Measurements from ENCODE around the gene ABCC4. TPM values are rescaled to one million over a fixed set of nuclear protein-coding genes. Genes with fewer than 3 reads are reported as not detected.
"Not testable (repeated sequence)": the region's sequence is repeated elsewhere in the genome, so short reads cannot be mapped to it uniquely, and the experiment has no call there.

The ABCC4 gene
- total RNA-seq, 1 experiment from 2014 or later = 25.7 TPM

DNA sequence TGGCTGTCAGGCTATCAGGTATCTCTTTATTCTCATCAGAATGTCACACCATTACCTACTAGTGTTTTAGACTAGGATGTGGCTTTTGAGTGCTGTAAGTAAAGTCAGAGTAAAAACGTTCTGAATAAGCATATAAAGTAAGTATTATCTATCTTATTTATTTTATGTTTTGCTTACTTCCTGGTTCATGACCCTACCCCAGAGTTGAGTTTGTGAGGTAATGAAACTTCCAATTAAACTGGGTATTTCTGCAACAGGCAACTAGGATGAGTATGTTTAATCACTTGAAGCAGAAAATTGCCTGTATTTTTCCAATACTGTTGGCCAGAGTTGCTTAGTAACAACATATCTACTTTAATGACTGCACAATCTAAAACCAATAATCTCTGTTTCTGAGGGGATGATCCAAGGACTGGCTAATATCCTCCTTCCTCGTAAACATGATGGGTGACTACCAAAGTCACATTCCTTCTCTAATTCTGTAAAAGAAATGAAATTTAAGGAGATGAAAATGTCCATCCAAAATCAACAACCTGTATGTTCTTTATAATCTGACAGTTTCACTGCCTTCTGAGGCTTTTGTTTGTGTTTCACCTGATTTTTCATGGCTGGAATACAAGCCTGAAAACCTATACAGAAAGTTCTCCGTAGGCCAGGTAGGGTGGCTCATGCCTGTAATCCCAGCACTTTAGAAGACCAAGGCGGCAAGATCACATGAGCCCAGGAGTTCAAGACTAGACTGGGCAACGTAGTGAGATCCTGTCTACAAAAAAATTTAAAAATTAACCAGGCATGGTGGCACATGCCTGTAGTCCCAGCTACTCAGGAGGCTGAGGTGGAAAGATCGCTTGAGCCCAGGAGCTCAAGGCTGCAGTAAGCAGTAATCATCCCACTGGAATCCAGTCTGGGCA lies 83.1 kb downstream of the ABCC4 start:
- H3K9me3 ChIP-seq (replicated peaks) = no peaks in the 10 kb centered on the region
- H3K36me3 ChIP-seq = no peaks in the 10 kb centered on the region
- H3K27me3 ChIP-seq = no peaks in the 10 kb centered on the region
- no peak for DNase-seq
- H3K4me3 ChIP-seq = no peak overlapping the region
- H3K27ac ChIP-seq = no peak overlapping the region
- no peaks in the 10 kb centered on the region for H3K4me1 ChIP-seq

DNA sequence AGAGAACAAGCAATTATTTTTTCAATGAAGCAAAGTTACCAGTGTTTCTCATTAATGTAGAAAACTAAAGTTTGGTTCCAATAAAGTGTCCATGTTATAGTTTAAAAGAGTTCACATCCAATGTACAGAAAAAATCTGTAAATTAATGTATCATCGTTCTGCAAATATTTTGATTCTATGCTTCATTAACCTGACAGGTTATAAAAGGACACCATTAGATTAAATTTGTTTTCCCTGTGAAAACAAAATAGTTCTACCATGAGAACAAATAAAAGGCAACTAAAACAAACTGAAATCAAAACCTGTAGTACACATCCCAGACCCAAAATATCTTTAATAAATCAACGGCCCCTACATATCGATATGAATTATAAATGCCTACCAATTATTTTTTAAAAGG lies 85.1 kb downstream of the ABCC4 start:
- Histone ChIP-seq H3K4me3 (no peak overlapping the region), H3K36me3 (0 out of 2 replicates have a peak, but pooled peaks cover 3% of the 10 kb centered on the region)
- no peak for DNase-seq

DNA sequence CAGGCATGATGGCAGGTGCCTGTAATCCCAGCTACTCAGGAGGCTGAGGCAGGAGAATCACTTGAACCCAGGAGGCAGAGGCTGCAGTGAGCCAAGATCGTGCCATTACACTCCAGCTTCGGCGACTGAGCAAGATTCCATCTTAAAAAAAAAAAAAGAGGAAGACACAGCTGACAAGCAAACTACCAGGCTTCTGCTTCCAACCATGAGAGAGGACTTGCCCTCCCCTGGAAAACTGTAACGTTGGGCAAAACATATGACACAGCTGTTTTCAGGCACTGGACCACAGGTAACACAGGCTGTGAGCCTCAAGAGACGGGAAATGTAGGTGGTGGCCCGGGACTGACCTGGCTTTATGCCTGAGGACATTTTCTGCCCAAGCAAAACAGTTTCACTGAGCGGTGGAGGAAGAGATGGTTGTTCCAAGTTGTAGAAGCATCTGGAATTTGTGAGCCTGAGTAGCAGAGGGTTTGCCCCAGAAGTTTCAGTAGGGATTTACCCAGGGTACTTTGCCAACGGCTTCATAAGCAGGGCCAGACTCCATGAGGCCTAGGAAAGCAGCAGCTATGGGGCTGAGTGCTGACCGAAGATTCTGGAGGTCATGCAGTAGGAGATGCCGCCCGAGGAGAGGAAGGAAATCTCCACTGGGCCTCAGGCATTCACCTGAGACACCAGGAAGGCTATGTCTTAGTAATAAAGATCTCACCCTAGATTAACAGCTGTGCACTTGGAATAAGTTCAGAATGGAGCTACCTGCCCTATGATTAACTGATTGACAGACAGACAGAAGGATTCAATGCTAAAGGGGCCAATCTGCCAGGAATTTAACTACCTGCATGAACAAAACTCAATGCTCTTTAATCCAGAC lies 88.0 kb downstream of the ABCC4 start:
- H3K4me1 ChIP-seq = no peaks in the 10 kb centered on the region
- peaks cover 3% of the 10 kb centered on the region; the same call in 1 of the 2 replicates for H3K36me3 ChIP-seq
- H3K9me3 ChIP-seq (replicated peaks) = no peaks in the 10 kb centered on the region
- H3K27me3 ChIP-seq = no peaks in the 10 kb centered on the region
- no peak for DNase-seq
- no peak overlapping the region for H3K27ac ChIP-seq
- H3K4me3 ChIP-seq = no peak overlapping the region

More for the DNA sequence above, 85.1 kb downstream of the ABCC4 start:
- Histone ChIP-seq H3K9me3 (replicated peaks) (no peaks in the 10 kb centered on the region), H3K4me1 (no peaks in the 10 kb centered on the region), H3K27ac (no peak overlapping the region), H3K27me3 (no peaks in the 10 kb centered on the region)

DNA sequence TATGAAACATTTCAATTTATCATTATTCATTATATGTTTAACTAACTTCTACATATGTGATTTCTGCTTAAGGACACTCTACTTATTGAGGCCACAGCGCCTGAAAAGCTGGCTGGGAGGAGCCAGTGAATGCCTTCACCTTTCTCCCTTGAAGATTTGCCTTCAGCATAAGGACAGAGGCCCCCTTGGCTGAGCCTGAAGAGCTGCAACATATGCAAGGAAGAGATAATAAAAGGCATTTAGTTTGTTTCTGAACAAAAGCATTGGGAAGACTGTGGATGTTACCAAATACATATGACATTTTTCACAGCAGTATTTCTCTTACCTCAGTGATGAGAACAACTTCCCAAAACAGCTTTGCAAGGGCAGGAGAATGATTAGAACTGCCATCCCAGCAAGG lies 92.1 kb downstream of the ABCC4 start:
- Histone ChIP-seq H3K9me3 (replicated peaks) (no peaks in the 10 kb centered on the region), H3K4me1 (no peaks in the 10 kb centered on the region), H3K27ac (no peak overlapping the region), H3K4me3 (no peak overlapping the region), H3K27me3 (no peaks in the 10 kb centered on the region), H3K36me3 (peaks cover 6% of the 10 kb centered on the region; the same call in 1 of the 2 replicates)
- no peak for DNase-seq

DNA sequence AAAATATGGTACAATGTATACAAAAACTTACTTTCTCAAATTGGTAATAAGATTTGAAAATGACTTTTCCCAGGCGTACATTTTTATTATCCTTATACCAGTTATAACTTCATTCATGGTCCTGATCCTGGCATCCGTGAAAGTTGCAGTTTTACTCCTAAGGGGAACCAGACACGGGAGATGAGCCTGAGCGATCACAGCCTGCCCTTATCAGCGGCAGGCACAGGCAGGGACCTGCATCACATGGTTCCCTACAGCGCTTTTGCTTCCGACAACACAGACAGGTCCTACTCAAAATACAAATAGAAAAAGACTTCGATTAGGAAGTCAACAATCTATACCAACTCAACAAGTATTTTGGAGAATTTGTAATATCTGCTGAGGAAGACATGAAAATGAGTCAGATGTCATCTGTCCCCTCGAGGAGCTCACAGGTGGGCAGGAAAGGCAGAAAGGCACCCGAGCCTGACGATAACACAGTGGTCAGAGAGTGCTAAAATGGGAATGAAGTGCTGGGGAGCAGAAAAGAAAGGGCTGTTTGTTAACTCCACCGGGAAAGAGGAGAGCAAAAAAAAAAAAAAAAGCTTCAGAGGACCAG lies 93.4 kb downstream of the ABCC4 start:
- Histone ChIP-seq H3K27ac (no peak overlapping the region), H3K27me3 (no peaks in the 10 kb centered on the region), H3K4me1 (no peaks in the 10 kb centered on the region), H3K4me3 (no peak overlapping the region), H3K9me3 (replicated peaks) (no peaks in the 10 kb centered on the region), H3K36me3 (peaks cover 6% of the 10 kb centered on the region; the same call in 1 of the 2 replicates)
- no peak for DNase-seq

DNA sequence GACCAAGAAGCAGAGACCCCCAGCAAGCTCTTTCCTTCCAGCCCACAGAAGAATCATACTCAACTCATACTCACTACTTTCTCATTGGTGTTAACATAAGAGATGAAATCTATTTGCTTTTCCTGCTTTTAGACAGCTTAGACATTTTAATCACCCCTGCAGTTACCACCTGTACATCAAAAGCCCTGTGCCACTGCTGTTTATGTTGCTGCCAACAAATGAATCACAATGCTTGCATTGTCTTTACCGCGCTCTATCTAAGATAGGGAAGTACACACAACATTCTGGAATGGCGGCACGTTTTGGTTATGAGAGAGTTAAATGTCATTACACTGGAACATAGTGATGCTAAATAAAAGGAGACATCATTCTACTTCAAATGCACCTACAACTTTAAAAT lies 95.1 kb downstream of the ABCC4 start:
- Histone ChIP-seq H3K27ac (no peak overlapping the region), H3K9me3 (replicated peaks) (no peaks in the 10 kb centered on the region), H3K36me3 (peaks cover 3% of the 10 kb centered on the region; the same call in 1 of the 2 replicates), H3K27me3 (no peaks in the 10 kb centered on the region), H3K4me3 (no peak overlapping the region), H3K4me1 (no peaks in the 10 kb centered on the region)
- no peak for DNase-seq

DNA sequence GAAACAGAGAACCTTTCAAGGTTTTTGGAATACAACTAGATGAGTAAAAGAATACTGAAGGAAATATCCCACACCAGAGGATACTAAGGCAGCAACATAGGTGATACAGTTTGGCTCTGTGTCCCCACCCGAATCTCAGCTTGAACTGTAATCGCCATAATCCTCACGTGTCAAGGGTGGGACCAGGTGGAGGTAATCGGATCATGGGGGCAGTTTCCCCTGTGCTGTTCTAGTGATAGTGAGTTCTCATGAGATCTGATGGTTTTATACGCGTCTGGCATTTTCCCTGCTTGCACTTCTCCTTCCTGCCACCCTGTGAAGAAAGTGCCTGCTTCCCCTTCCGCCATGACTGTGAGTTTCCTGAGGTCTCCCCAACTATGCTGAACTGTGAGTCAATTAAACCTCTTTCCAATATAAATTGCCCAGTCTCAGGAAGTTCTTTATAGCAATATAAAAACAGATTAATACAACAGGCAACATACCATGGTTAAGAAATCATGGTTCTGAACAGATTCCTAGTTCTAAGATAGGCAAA lies 97.0 kb downstream of the ABCC4 start:
- H3K4me1 ChIP-seq = no peaks in the 10 kb centered on the region
- peaks cover 3% of the 10 kb centered on the region; the same call in 1 of the 2 replicates for H3K36me3 ChIP-seq
- H3K4me3 ChIP-seq = no peak overlapping the region
- DNase-seq = no peak
- H3K27me3 ChIP-seq = no peaks in the 10 kb centered on the region
- no peaks in the 10 kb centered on the region for H3K9me3 ChIP-seq (replicated peaks)
- H3K27ac ChIP-seq = no peak overlapping the region

DNA sequence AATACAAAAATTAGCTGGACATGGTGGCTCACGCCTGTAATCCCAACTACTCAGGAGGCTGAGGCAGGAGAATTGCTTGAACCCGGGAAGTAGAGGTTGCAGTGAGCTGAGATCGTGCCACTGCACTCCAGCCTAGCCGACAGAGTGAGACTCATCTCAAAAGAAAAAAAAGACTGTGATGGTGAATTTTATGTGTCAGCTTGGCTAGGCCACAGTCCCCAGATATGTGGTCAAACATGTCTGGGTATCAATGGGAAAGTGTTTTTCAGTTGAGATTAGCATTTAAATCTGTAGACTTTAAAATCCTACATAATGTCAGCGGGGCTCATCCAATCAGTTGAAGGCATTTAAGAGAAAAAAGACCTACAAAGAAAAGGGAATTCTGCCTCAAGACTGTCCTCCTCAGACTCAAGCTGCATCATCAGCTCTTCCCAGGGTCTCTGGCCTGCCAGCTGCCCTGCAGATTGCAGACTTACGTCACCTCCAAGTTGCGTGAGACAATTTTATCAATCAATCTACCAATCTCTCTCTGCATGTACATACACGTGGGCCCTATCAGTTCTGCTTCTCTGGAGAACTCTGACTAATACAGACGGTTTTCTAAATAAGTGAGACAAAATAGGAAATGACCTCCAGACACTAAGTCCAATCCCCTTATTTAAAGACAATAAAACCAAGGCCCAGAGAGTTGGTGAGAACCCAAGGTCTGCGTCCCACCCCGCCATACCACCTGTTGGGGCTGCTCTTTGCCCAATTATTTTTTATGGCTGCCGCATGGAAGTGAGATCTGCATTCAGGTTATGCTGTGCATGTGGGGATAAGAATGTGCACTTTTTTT lies 99.2 kb downstream of the ABCC4 start:
- Histone ChIP-seq H3K9me3 (replicated peaks) (no peaks in the 10 kb centered on the region), H3K27me3 (no peaks in the 10 kb centered on the region), H3K27ac (no peak overlapping the region), H3K4me1 (no peaks in the 10 kb centered on the region), H3K36me3 (peaks cover 3% of the 10 kb centered on the region; the same call in 1 of the 2 replicates), H3K4me3 (no peak overlapping the region)
- no peak for DNase-seq

DNA sequence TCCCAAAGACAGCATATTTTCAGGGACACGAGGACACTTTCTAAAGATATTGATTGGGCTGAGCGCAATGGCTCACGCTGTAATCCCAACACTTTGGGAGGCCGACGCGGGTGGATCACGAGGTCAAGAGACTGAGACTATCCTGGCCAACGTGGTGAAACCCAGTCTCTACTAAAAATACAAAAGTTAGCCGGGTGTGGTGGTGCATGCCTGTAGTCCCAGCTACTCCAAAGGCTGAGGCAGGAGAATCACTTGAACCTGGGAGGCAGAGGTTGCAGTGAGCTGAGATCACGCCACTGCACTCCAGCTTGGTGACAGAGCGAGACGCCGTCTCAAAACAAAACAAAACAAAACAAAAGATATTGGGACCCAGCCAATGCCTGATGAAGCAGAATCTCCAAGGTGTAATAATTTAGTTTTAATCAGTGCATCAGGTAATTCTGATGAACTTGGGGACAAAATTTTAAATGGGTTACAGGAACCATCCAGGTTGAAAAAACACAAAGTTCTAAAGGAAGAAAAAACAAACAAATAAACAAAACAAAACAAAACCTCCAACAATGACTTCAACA lies 100.8 kb downstream of the ABCC4 start:
- not testable (repeated sequence) for H3K4me3 ChIP-seq; H3K27me3 ChIP-seq; DNase-seq; H3K36me3 ChIP-seq; H3K4me1 ChIP-seq; H3K27ac ChIP-seq; H3K9me3 ChIP-seq (replicated peaks)

DNA sequence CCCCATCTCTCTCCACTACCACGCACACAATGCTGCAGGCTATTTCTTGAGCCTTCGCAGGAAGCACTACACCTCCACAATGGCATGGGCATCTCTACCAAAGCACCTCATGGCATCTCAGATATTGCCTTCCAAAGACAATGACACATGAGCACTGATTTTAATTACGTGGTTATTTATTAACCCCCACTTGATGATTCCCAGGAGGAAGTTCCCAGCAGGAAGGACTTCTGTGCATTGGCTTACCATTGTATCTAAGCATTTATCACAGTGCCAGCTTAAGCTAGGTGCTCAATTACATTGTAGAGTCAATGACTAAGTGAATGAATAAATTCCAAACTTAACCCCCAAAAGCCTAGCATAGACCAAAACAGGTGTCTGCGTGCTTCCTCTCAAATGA lies 101.4 kb downstream of the ABCC4 start:
- DNase-seq = no peak
- Histone ChIP-seq H3K4me3 (no peak overlapping the region), H3K36me3 (no peaks in the 10 kb centered on the region), H3K4me1 (no peaks in the 10 kb centered on the region), H3K27ac (no peak overlapping the region), H3K9me3 (replicated peaks) (no peaks in the 10 kb centered on the region), H3K27me3 (no peaks in the 10 kb centered on the region)

DNA sequence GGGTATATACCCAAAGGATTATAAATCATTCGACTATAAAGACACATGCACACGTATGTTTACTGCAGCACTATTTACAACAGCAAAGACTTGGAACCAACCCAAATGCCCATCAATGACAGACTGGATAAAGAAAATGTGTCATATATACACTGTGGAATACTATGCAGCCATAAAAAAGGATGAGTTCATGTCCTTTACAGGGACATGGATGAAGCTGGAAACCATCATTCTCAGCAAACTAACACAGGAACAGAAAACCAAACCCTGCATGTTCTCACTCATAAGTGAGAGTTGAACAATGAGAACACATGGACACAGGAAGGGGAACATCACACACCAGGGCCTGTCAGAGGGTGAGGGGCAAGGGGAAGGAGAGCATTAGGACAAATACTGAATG lies 102.6 kb downstream of the ABCC4 start:
- H3K36me3 ChIP-seq; H3K4me1 ChIP-seq; H3K9me3 ChIP-seq (replicated peaks); H3K27ac ChIP-seq; DNase-seq; H3K4me3 ChIP-seq; H3K27me3 ChIP-seq: not testable (repeated sequence)

DNA sequence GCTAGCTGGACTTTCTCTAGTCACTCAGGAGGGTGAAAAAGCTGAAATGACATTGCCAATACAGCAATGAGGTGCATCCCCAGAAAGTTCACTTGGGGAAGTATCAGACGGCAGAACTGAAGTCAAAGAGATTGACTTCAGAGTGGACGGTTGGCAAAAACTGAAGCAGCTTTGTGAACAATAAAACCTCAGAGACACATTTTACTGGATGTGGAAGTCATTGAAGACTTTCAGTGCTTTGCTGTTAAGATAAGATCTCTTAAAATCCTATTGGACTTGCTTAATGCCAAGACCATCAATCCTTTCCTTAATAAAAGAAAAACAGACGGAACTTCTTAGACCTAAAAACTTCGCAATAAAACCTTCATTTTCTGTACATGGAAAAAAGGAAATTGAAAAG lies 103.7 kb downstream of the ABCC4 start:
- DNase-seq = no peak
- Histone ChIP-seq H3K27ac (no peak overlapping the region), H3K4me3 (no peak overlapping the region), H3K27me3 (no peaks in the 10 kb centered on the region), H3K36me3 (no peaks in the 10 kb centered on the region), H3K4me1 (no peaks in the 10 kb centered on the region), H3K9me3 (replicated peaks) (no peaks in the 10 kb centered on the region)

DNA sequence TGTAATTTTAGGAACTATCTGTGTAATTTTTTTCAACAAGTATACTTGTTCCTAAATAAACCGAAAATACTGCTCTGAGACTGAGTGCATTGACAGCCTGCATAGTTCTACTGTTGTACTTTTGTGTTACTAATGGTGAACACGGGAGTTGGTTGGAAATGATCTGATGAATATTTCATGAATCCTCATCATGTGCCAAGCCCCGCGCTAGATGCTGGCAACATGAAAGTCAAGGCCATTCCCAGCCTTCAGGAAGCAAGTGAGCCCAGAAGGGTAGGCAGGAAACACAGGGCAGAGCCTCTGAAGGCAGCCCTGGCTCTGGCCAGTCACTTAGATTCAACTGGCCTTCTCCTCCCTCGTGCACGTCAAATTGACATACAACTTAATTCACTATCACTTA lies 106.1 kb downstream of the ABCC4 start:
- no peaks in the 10 kb centered on the region for H3K4me1 ChIP-seq
- H3K9me3 ChIP-seq (replicated peaks) = no peaks in the 10 kb centered on the region
- no peak for DNase-seq
- H3K36me3 ChIP-seq = no peaks in the 10 kb centered on the region
- no peak overlapping the region for H3K4me3 ChIP-seq
- no peaks in the 10 kb centered on the region for H3K27me3 ChIP-seq
- no peak overlapping the region for H3K27ac ChIP-seq

Measured in SJCRH30 (cell line).